ENCODE data around the gene DCTN5. TPM values are rescaled to one million over a fixed set of nuclear protein-coding genes. Genes with fewer than 3 reads are reported as not detected.

The DCTN5 gene
- total and polyA plus RNA-seq, 2 of the 13 experiments (the other 11 are each of a cell fraction or from before 2014, with no cell fraction given), result 105 to 207 TPM

GRCh38 chr16:23679986-23680336, 38.7 kb downstream of the DCTN5 start:
- peak; percentile 2; the same call in 1 of the 3 replicates for ATAC-seq
- H3K4me3 ChIP-seq (replicated peaks in 1 of 3; ENCODE audit: insufficient read depth in 1 of 3, low read depth in 2 of 3, low read length in 3 of 3), result peak overlapping the region; percentile 94 to 97 (median 95)
- H2AFZ ChIP-seq (ENCODE audit: low read length), result no peak overlapping the region
- in situ Hi-C loops (cut with HindIII; ENCODE audit: extremely low pct_ligation_motif_present, low pct_unique_long_range_greater_than_20kb) (no loop called here), intact Hi-C loops (cut with micrococcal nuclease; ENCODE audit: unreplicated experiment) (loop anchor here (2.0 kb wide), 2 partner anchors 39 to 49 kb away; partner anchors contain the start of genes DCTN5 and PALB2)
- peak overlapping the region; percentile 75 for H3K27ac ChIP-seq (ENCODE audit: extremely low read length, insufficient read depth, low read length)
- no peaks in the 10 kb centered on the region for H3K9me3 ChIP-seq (ENCODE audit: low read length)
- FAIRE-seq, result no peak
- H3K27me3 ChIP-seq (ENCODE audit: control insufficient read depth in 1 of 2, insufficient read depth in 2 of 2, low read length in 2 of 2), result no peaks in the 10 kb centered on the region; a peak in 1 of 5 replicates
- H3K4me2 ChIP-seq (ENCODE audit: low read depth, low read length), result peak overlapping the region; percentile 99
- BruUV-seq (replicated peaks), result no TSS peak
- 6% methylated on average over 6 of the region's 6 CpGs for WGBS (ENCODE audit: low lambda C conversion rate)
- H3K79me2 ChIP-seq (ENCODE audit: insufficient read depth, low read length), result peaks cover 48% of the 10 kb centered on the region
- CTCF ChIA-PET (ENCODE audit: low intra/inter-chr PET ratio, low total read pairs), result no interaction called here
- POLR2A ChIA-PET, result interaction anchor here (1.4 to 3.7 kb wide), 2 partner anchors 15 to 39 kb away, joined by 5 to 20 read pairs; partner anchors contain the start of genes DCTN5 and PALB2
- peaks cover 34 to 45% of the 10 kb centered on the region in 2 experiments for H3K36me3 ChIP-seq (replicated peaks in 1 of 2; ENCODE audit: control insufficient read depth in 1 of 2, insufficient read depth in 2 of 2, low read length in 2 of 2)
- peak overlapping the region; percentile 90 for H3K9ac ChIP-seq (ENCODE audit: insufficient read depth, low read depth, low read length)
- peaks cover 54% of the 10 kb centered on the region for H3K4me1 ChIP-seq (ENCODE audit: insufficient read depth, low read length)
- peaks cover 6% of the 10 kb centered on the region; the same call in 1 of the 2 replicates for H4K20me1 ChIP-seq (ENCODE audit: insufficient read depth, low read length)
- no peak for DNase-seq (ENCODE audit: low spot score)
- TF ChIP-seq ETV5 (CRISPR knock-in tag; IDR thresholded peaks at IDR 0.05; ENCODE audit: borderline replicate concordance) (0 out of 2 replicates have a peak, but pooled peaks have one; percentile 7), CREB1 (IDR thresholded peaks at IDR 0.05) (no peak), CREB1 (CRISPR knock-in tag; IDR thresholded peaks at IDR 0.05) (no peak), ZNF550 (CRISPR knock-in tag; IDR thresholded peaks at IDR 0.05; ENCODE audit: borderline replicate concordance) (no peak), ZNF264 (CRISPR knock-in tag; IDR thresholded peaks at IDR 0.05) (no peak), ADNP (CRISPR knock-in tag; IDR thresholded peaks at IDR 0.05) (no peak), NFKBIZ (CRISPR knock-in tag; IDR thresholded peaks at IDR 0.05) (no peak), NFKB2 (CRISPR knock-in tag; IDR thresholded peaks at IDR 0.05; ENCODE audit: borderline replicate concordance) (0 out of 2 replicates have a peak, but pooled peaks have one; percentile 8), KMT2A (CRISPR knock-in tag; IDR thresholded peaks at IDR 0.05) (no peak), CEBPZ (IDR thresholded peaks at IDR 0.05; ENCODE audit: low read length) (no peak), ZNF746 (CRISPR knock-in tag; IDR thresholded peaks at IDR 0.05) (0 out of 2 replicates have a peak, but pooled peaks have one; percentile 7), ZKSCAN5 (CRISPR knock-in tag; IDR thresholded peaks at IDR 0.05) (peak; percentile 75; the same call in 1 of the 2 replicates), PCBP2 (optimal IDR thresholded peaks at IDR 0.05; ENCODE audit: low read depth, low read length, poor library complexity, severe bottlenecking) (peak; percentile 89), ZBTB38 (CRISPR knock-in tag; IDR thresholded peaks at IDR 0.05) (0 out of 2 replicates have a peak, but pooled peaks have one; percentile 40), U2AF1 (optimal IDR thresholded peaks at IDR 0.05; ENCODE audit: low read depth, low read length) (no peak), ZBTB43 (CRISPR knock-in tag; conservative IDR thresholded peaks at IDR 0.05) (no peak), ZNF362 (CRISPR knock-in tag; IDR thresholded peaks at IDR 0.05; ENCODE audit: borderline replicate concordance) (no peak), XRCC5 (optimal IDR thresholded peaks at IDR 0.05; ENCODE audit: low read length) (peak; percentile 13)
